ENCODE measurements around the gene SBNO1.

DNA sequence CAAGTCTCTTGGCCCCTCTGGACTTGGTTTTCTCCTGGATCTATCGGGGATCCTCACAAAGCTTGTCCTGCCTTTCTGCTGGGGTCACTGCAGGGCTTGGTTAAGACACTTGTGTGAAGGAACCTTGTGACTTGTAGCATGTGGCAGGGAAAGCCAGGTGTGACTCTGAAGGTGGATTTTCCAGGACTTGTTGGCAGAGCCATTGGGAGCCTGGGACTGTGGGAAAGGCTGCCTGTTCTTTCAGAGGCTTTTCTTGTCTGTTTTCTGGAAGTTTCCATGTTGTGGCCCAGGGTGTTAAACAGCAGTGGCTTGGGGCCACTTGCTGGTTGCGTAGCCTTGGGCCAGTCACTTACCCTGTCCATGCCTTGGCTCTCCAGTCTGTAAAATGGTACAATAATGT, 31.9 kb upstream of the SBNO1 start:
- TF ChIP-seq EZH2 (IDR thresholded peaks at IDR 0.05; ENCODE audit: borderline replicate concordance, low read length): no peak
- TF ChIP-seq, protein P1, sequence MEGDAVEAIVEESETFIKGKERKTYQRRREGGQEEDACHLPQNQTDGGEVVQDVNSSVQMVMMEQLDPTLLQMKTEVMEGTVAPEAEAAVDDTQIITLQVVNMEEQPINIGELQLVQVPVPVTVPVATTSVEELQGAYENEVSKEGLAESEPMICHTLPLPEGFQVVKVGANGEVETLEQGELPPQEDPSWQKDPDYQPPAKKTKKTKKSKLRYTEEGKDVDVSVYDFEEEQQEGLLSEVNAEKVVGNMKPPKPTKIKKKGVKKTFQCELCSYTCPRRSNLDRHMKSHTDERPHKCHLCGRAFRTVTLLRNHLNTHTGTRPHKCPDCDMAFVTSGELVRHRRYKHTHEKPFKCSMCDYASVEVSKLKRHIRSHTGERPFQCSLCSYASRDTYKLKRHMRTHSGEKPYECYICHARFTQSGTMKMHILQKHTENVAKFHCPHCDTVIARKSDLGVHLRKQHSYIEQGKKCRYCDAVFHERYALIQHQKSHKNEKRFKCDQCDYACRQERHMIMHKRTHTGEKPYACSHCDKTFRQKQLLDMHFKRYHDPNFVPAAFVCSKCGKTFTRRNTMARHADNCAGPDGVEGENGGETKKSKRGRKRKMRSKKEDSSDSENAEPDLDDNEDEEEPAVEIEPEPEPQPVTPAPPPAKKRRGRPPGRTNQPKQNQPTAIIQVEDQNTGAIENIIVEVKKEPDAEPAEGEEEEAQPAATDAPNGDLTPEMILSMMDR (conservative IDR thresholded peaks at IDR 0.05 in 1 of 2, IDR thresholded peaks at IDR 0.05 in 1 of 2; ENCODE audit: extremely low read depth in 1 of 2, insufficient read depth in 1 of 2, low read depth in 1 of 2, low read length in 2 of 2): no peak
